Astrocyte (in vitro differentiated cells and primary cell): ENCODE results near the gene WNT5B. TPM values are rescaled to one million over a fixed set of nuclear protein-coding genes. Genes with fewer than 3 reads are reported as not detected.

ENCODE experiments used
- DNase-seq: peaks from one replicate; pipeline ENCODE4 v3.0.0-alpha.2; 2010; ENCODE audit warnings: low read depth
- FAIRE-seq: peaks from 2 replicates; lab custom pipeline; 2011; peaks lifted over from hg19 to GRCh38; lab: Jason Lieb, UNC
- H2AFZ ChIP-seq: 2 replicates; pipeline ENCODE4 v1.6.0; 2012; ENCODE audit warnings: low read depth, low read length, inconsistent platforms
- H3K27ac ChIP-seq: 2 replicates; pipeline ENCODE4 v1.5.1; 2011; ENCODE audit warnings: low read depth, low read length, inconsistent platforms
- H3K27me3 ChIP-seq: 2 replicates; pipeline ENCODE4 v1.6.0; 2011; ENCODE audit warnings: low read length, inconsistent platforms; ENCODE audit not compliant: insufficient read depth
- H3K36me3 ChIP-seq: 2 replicates; pipeline ENCODE4 v1.5.1; 2011; ENCODE audit warnings: low read length, inconsistent platforms; ENCODE audit not compliant: insufficient read depth
- H3K4me1 ChIP-seq: 2 replicates; pipeline ENCODE4 v1.5.1; 2011; ENCODE audit warnings: low read length, inconsistent platforms; ENCODE audit not compliant: insufficient read depth
- H3K4me2 ChIP-seq: 2 replicates; pipeline ENCODE4 v1.6.0; 2012; ENCODE audit warnings: low read length, inconsistent platforms
- H3K4me3 ChIP-seq: 2 replicates; pipeline ENCODE4 v1.5.1; 2011; ENCODE audit warnings: low read depth, mild to moderate bottlenecking, low read length, inconsistent platforms; ENCODE audit not compliant: insufficient read depth
- H3K79me2 ChIP-seq: 2 replicates; pipeline ENCODE4 v1.6.0; 2012; ENCODE audit warnings: mild to moderate bottlenecking, low read length, inconsistent platforms; ENCODE audit not compliant: insufficient read depth
- H3K9ac ChIP-seq: 2 replicates; pipeline ENCODE4 v1.6.0; 2012; ENCODE audit warnings: mild to moderate bottlenecking, low read length, inconsistent platforms
- H3K9me3 ChIP-seq: 2 replicates; pipeline ENCODE4 v1.5.1; 2012; ENCODE audit warnings: low read depth, mild to moderate bottlenecking, low read length, inconsistent platforms; ENCODE audit not compliant: insufficient read depth
- H4K20me1 ChIP-seq: 2 replicates; pipeline ENCODE4 v1.6.0; 2012; ENCODE audit warnings: low read length, inconsistent platforms; ENCODE audit not compliant: insufficient read depth
- H3K27ac Mint-ChIP-seq: one replicate; pipeline ENCODE4 v1.8.0; 2021; ENCODE audit warnings: mild to moderate bottlenecking, mixed read lengths; ENCODE audit not compliant: unreplicated experiment
- H3K27me3 Mint-ChIP-seq: one replicate; pipeline ENCODE4 v1.8.0; 2021; ENCODE audit warnings: low read depth, mixed read lengths; ENCODE audit not compliant: unreplicated experiment
- H3K36me3 Mint-ChIP-seq: one replicate; pipeline ENCODE4 v1.8.0; 2021; ENCODE audit warnings: low read depth, mixed read lengths; ENCODE audit not compliant: unreplicated experiment
- H3K4me1 Mint-ChIP-seq: one replicate; pipeline ENCODE4 v1.8.0; 2021; ENCODE audit warnings: low read depth, mixed read lengths; ENCODE audit not compliant: unreplicated experiment
- H3K4me3 Mint-ChIP-seq: one replicate; pipeline ENCODE4 v1.8.0; 2021; ENCODE audit warnings: mild to moderate bottlenecking, moderate library complexity, mixed read lengths; ENCODE audit not compliant: unreplicated experiment
- H3K9me3 Mint-ChIP-seq: one replicate; pipeline ENCODE4 v1.8.0; 2021; ENCODE audit warnings: mild to moderate bottlenecking, mixed read lengths; ENCODE audit not compliant: unreplicated experiment
- EZH2 ChIP-seq: IDR thresholded peaks from 2 replicates; pipeline ENCODE4 v1.6.1; 2012; ENCODE audit warnings: mild to moderate bottlenecking, low read length, inconsistent platforms; ENCODE audit not compliant: insufficient read depth
- total RNA-seq: library from RNA; stranded (reverse); gene quantifications from 2 replicates; pipeline ENCODE4 v1.2.1, GENCODE V29; 2021
- TF ChIP-seq, protein P1 (sequence below): IDR thresholded peaks from 2 replicates; pipeline ENCODE4 v1.5.1; 2011; ENCODE audit warnings: low read depth, mild to moderate bottlenecking, inconsistent platforms, low read length, moderate library complexity; ENCODE audit not compliant: insufficient read depth

Gene WNT5B
- total RNA-seq, 1 donor from 2014 or later = 110 TPM

DNA sequence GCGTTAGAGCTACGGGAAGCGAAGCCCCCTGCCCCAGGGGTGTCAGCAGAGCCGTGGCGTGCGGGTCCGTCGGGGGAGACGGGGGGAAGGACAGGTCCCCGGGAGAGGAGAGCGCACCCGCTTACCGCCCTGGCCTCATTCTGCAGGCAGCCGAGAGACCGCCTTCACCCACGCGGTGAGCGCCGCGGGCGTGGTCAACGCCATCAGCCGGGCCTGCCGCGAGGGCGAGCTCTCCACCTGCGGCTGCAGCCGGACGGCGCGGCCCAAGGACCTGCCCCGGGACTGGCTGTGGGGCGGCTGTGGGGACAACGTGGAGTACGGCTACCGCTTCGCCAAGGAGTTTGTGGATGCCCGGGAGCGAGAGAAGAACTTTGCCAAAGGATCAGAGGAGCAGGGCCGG is 10.5 kb downstream of the WNT5B start:
- H3K27me3 Mint-ChIP-seq = no peaks in the 10 kb centered on the region
- H3K9ac ChIP-seq = no peak overlapping the region
- no peak overlapping the region for H3K4me2 ChIP-seq
- no peaks in the 10 kb centered on the region for H3K27me3 ChIP-seq
- FAIRE-seq = no peak
- no peak overlapping the region for H3K27ac ChIP-seq
- H3K36me3 Mint-ChIP-seq = peaks cover 31% of the 10 kb centered on the region
- no peaks in the 10 kb centered on the region for H3K4me1 Mint-ChIP-seq
- H2AFZ ChIP-seq = no peak overlapping the region
- no peaks in the 10 kb centered on the region for H3K79me2 ChIP-seq
- no peak overlapping the region for H3K4me3 ChIP-seq
- H3K27ac Mint-ChIP-seq = no peak overlapping the region
- no peaks in the 10 kb centered on the region for H3K9me3 Mint-ChIP-seq
- H3K9me3 ChIP-seq = no peaks in the 10 kb centered on the region
- H3K4me3 Mint-ChIP-seq = no peak overlapping the region
- H3K36me3 ChIP-seq = peaks cover 9% of the 10 kb centered on the region
- peaks cover 46% of the 10 kb centered on the region for H4K20me1 ChIP-seq
- TF ChIP-seq EZH2 = no peak
- TF ChIP-seq, protein P1, sequence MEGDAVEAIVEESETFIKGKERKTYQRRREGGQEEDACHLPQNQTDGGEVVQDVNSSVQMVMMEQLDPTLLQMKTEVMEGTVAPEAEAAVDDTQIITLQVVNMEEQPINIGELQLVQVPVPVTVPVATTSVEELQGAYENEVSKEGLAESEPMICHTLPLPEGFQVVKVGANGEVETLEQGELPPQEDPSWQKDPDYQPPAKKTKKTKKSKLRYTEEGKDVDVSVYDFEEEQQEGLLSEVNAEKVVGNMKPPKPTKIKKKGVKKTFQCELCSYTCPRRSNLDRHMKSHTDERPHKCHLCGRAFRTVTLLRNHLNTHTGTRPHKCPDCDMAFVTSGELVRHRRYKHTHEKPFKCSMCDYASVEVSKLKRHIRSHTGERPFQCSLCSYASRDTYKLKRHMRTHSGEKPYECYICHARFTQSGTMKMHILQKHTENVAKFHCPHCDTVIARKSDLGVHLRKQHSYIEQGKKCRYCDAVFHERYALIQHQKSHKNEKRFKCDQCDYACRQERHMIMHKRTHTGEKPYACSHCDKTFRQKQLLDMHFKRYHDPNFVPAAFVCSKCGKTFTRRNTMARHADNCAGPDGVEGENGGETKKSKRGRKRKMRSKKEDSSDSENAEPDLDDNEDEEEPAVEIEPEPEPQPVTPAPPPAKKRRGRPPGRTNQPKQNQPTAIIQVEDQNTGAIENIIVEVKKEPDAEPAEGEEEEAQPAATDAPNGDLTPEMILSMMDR = no peak
- H3K4me1 ChIP-seq = peaks cover 8% of the 10 kb centered on the region
- no peak for DNase-seq

DNA sequence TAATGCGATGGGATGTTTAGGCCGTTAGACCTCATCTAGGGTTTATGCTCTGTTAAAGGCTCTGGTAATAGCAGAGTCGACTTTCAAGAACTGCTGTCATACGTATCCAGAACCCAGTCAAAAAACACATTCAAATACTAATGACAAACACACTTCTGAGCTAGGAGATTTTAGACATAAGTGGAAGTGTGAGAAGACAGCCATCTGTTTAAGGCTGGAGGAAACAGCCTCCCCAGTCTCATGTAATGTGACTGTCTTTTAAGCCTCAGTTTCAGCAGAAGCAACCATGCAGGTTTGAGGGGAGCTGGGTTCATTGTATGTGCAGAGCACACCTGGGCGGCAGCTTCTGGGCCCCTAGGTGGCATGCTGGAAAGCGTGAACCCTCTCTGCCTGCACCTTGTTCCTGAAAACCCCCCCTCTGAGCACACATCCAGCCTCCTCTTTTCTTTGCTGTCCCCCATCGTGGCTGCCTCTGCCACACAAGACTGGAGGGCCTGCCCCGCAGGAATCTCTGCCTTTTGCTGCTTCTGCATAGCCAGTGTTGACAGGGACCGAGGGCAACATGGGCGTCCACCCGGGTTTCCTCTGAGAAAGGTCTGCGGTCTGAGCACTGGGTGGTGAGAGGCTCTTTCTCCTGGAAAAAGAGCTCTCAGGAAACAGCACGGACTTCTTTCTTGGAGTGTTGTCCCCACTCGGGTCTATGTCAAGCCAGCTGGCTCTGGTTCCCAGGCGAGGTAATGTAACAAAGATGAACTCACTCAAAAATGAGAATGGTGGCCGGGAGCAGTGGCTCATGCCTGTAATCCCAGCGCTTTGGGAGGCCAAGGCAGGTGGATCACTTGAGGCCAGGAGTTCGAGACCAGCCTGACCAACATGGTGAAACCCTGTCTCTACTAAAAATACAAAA is 11.6 kb downstream of the WNT5B start:
- DNase-seq (no peak), FAIRE-seq (no peak)
- Histone ChIP-seq H3K4me2 (no peak overlapping the region), H3K36me3 (peaks cover 9% of the 10 kb centered on the region), H3K9ac (no peak overlapping the region), H3K4me1 (peaks cover 12% of the 10 kb centered on the region), H3K27me3 (no peaks in the 10 kb centered on the region), H3K27ac (no peak overlapping the region), H4K20me1 (peaks cover 47% of the 10 kb centered on the region), H3K9me3 (no peaks in the 10 kb centered on the region), H3K4me3 (no peak overlapping the region), H2AFZ (no peak overlapping the region), H3K79me2 (no peaks in the 10 kb centered on the region)
- Mint-ChIP-seq H3K9me3 (no peaks in the 10 kb centered on the region), H3K27ac (peak overlapping the region; percentile 26), H3K4me1 (no peaks in the 10 kb centered on the region), H3K27me3 (no peaks in the 10 kb centered on the region), H3K4me3 (no peak overlapping the region), H3K36me3 (peaks cover 31% of the 10 kb centered on the region)
- TF ChIP-seq, protein P1 = no peak
- no peak for TF ChIP-seq EZH2

DNA sequence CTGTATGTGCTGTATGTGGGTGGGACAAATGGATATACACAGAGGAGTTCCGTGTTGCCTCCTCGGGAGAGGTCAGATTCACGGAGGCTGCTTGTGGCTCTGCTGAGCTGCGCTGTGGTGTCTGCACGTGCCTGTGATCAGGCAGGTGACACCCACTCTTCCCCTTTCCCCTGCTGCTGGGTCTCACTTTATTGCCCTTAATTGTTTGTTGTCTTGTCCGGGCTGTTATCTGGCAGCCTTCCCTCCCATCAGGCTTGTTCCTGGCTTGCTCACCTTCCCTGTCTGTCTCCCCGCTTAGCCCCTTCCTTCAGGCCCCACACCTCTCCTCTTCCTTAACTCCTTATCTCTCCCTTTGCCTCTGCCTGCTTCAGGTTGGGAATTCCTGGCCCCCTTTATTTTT is 13.5 kb downstream of the WNT5B start:
- no peaks in the 10 kb centered on the region for H3K27me3 ChIP-seq
- peaks cover 12% of the 10 kb centered on the region for H3K4me1 ChIP-seq
- no peak for TF ChIP-seq EZH2
- TF ChIP-seq, protein P1 = no peak
- H3K9ac ChIP-seq = no peak overlapping the region
- no peaks in the 10 kb centered on the region for H3K9me3 Mint-ChIP-seq
- H3K4me1 Mint-ChIP-seq = peaks cover 4% of the 10 kb centered on the region
- DNase-seq = no peak
- no peaks in the 10 kb centered on the region for H3K9me3 ChIP-seq
- H3K79me2 ChIP-seq = no peaks in the 10 kb centered on the region
- peaks cover 41% of the 10 kb centered on the region for H4K20me1 ChIP-seq
- H3K27me3 Mint-ChIP-seq = no peaks in the 10 kb centered on the region
- H3K36me3 Mint-ChIP-seq = peaks cover 37% of the 10 kb centered on the region
- H3K4me2 ChIP-seq = no peak overlapping the region
- no peak overlapping the region for H2AFZ ChIP-seq
- H3K27ac Mint-ChIP-seq = no peak overlapping the region
- H3K4me3 Mint-ChIP-seq = no peak overlapping the region
- no peak overlapping the region for H3K4me3 ChIP-seq
- no peak for FAIRE-seq
- H3K36me3 ChIP-seq = peaks cover 7% of the 10 kb centered on the region
- no peak overlapping the region for H3K27ac ChIP-seq
